Erythroblast (primary cell): ENCODE results near the gene MRPS17.
A peak's percentile ranks its signal among the peaks of the same experiment; 100 is the strongest.

ENCODE experiments used
- GATA1 ChIP-seq: IDR thresholded peaks from 2 replicates; pipeline ENCODE4 v1.6.1; 2011; ENCODE audit warnings: low read depth, mild to moderate bottlenecking, control low read depth, low read length, moderate library complexity
- POLR2A ChIP-seq: IDR thresholded peaks from 2 replicates; pipeline ENCODE4 v1.6.1; 2011; ENCODE audit warnings: mild to moderate bottlenecking, low read length

- peak; percentile 89 for TF ChIP-seq POLR2A
- TF ChIP-seq GATA1, result no peak
These were observed at the start of gene MRPS17 for GRCh38 chr7:55951637-55952351.
